Neural progenitor cell (in vitro differentiated cells): ENCODE data around the gene CFAP299. TPM values are rescaled to one million over a fixed set of nuclear protein-coding genes. Genes with fewer than 3 reads are reported as not detected.

Source experiments
- DNase-seq: peaks from one replicate; pipeline ENCODE4 v3.0.0-alpha.2; 2016; ENCODE audit warnings: low spot score
- H2AFZ ChIP-seq: fragments of 200-600 bp; sonication (generic); replicated peaks from 2 replicates; pipeline ENCODE4 v1.6.1; 2016; ENCODE audit warnings: antibody characterized with exemption
- H3F3A ChIP-seq: fragments of 200-600 bp; sonication (generic); 2 replicates; pipeline ENCODE4 v1.6.1; 2016; ENCODE audit warnings: antibody characterized with exemption, low read depth
- H3K27ac ChIP-seq: fragments of 200-600 bp; sonication (generic); 2 replicates; pipeline ENCODE4 v1.5.1; 2016; ENCODE audit warnings: mild to moderate bottlenecking
- H3K27me3 ChIP-seq: fragments of 200-600 bp; sonication (generic); 2 replicates; pipeline ENCODE4 v1.6.1; 2016; ENCODE audit warnings: mild to moderate bottlenecking, moderate library complexity
- H3K36me3 ChIP-seq: fragments of 200-600 bp; sonication (generic); 2 replicates; pipeline ENCODE4 v1.5.1; 2016
- H3K4me1 ChIP-seq: fragments of 200-600 bp; sonication (generic); 2 replicates; pipeline ENCODE4 v1.6.1; 2016; ENCODE audit warnings: mixed run types
- H3K4me2 ChIP-seq: fragments of 200-600 bp; sonication (generic); 2 replicates; pipeline ENCODE4 v1.6.1; 2016
- H3K4me3 ChIP-seq: fragments of 200-600 bp; sonication (generic); 2 replicates; pipeline ENCODE4 v1.5.1; 2016
- H3K79me2 ChIP-seq: fragments of 200-600 bp; sonication (generic); 2 replicates; pipeline ENCODE4 v1.6.1; 2016; ENCODE audit warnings: low read depth
- H3K9ac ChIP-seq: fragments of 200-600 bp; sonication (generic); 2 replicates; pipeline ENCODE4 v1.6.1; 2016
- H3K9me3 ChIP-seq: fragments of 200-600 bp; sonication (generic); 2 replicates; pipeline ENCODE4 v1.5.1; 2016; ENCODE audit warnings: low read depth
- H4K20me1 ChIP-seq: fragments of 200-600 bp; sonication (generic); 2 replicates; pipeline ENCODE4 v1.6.1; 2016; ENCODE audit warnings: low read depth
- H3K27ac Mint-ChIP-seq: 3 replicates; pipeline ENCODE4 v1.8.0; 2021; ENCODE audit warnings: mixed read lengths
- H3K27me3 Mint-ChIP-seq: 2 replicates; pipeline ENCODE4 v1.8.0; 2022; ENCODE audit warnings: low read depth, mild to moderate bottlenecking, inconsistent platforms, moderate library complexity, mixed read lengths; ENCODE audit not compliant: insufficient read depth
- H3K36me3 Mint-ChIP-seq: 3 replicates; pipeline ENCODE4 v1.8.0; 2021; ENCODE audit warnings: mixed read lengths
- H3K4me1 Mint-ChIP-seq: 3 replicates; pipeline ENCODE4 v1.8.0; 2021; ENCODE audit warnings: mixed read lengths
- H3K4me3 Mint-ChIP-seq: 3 replicates; pipeline ENCODE4 v1.8.0; 2021; ENCODE audit warnings: mild to moderate bottlenecking, moderate library complexity, mixed read lengths
- H3K9me3 Mint-ChIP-seq: 3 replicates; pipeline ENCODE4 v1.8.0; 2020; ENCODE audit warnings: mixed read lengths
- EZH2 ChIP-seq: fragments of 200-600 bp; sonication (generic); IDR thresholded peaks from 2 replicates; pipeline ENCODE4 v1.6.1; 2017; ENCODE audit warnings: antibody characterized with exemption, mild to moderate bottlenecking, moderate library complexity
- EZH2phosphoT487 ChIP-seq: fragments of 200-600 bp; sonication (generic); IDR thresholded peaks from 2 replicates; pipeline ENCODE4 v1.6.1; 2017; ENCODE audit warnings: antibody characterized with exemption
- total RNA-seq: library from RNA; depleted of rRNA; stranded (reverse); fragments of >200 nt; gene quantifications from 2 replicates; pipeline ENCODE4 v1.2.3, GENCODE V29; 2015; ENCODE audit warnings: low replicate concordance
- TF ChIP-seq, protein P1 (sequence below): fragments of 200-600 bp; sonication (generic); IDR thresholded peaks from 2 replicates; pipeline ENCODE4 v1.5.1; 2017; ENCODE audit warnings: antibody characterized with exemption, mild to moderate bottlenecking

The CFAP299 gene
- total RNA-seq, 1 donor from 2014 or later: not detected

DNA sequence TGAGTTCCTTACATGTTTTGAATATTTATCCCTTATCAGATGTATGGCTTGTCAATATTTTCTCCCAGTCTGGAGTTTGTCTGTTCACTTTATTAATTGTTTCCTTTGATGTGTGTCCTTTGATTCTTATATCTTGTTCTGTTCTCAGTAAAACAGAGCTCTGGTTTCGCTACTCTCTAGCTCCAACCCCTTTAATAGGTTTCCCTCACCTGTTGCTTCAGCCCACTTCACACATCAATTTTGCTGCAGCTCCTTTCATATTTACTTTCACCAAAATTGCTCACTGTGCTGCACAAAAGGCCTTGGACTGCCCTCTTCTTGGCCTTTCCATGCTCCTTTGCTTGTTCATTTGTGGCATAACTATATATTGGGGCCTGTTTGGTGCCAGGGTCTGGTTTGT, 85.1 kb downstream of the CFAP299 start:
- Mint-ChIP-seq H3K27ac (no peak overlapping the region), H3K4me3 (no peak overlapping the region), H3K9me3 (no peaks in the 10 kb centered on the region), H3K27me3 (peaks cover 3% of the 10 kb centered on the region), H3K4me1 (no peaks in the 10 kb centered on the region), H3K36me3 (no peaks in the 10 kb centered on the region)
- Histone ChIP-seq H3K9me3 (no peaks in the 10 kb centered on the region), H3K4me1 (no peaks in the 10 kb centered on the region), H4K20me1 (no peaks in the 10 kb centered on the region), H3K27ac (no peak overlapping the region), H3K79me2 (no peaks in the 10 kb centered on the region), H3K27me3 (no peaks in the 10 kb centered on the region), H3K4me2 (no peak overlapping the region), H3F3A (no peaks in the 10 kb centered on the region), H2AFZ (no peak overlapping the region), H3K9ac (no peak overlapping the region), H3K4me3 (no peak overlapping the region), H3K36me3 (no peaks in the 10 kb centered on the region)
- DNase-seq: no peak
- TF ChIP-seq, protein P1, sequence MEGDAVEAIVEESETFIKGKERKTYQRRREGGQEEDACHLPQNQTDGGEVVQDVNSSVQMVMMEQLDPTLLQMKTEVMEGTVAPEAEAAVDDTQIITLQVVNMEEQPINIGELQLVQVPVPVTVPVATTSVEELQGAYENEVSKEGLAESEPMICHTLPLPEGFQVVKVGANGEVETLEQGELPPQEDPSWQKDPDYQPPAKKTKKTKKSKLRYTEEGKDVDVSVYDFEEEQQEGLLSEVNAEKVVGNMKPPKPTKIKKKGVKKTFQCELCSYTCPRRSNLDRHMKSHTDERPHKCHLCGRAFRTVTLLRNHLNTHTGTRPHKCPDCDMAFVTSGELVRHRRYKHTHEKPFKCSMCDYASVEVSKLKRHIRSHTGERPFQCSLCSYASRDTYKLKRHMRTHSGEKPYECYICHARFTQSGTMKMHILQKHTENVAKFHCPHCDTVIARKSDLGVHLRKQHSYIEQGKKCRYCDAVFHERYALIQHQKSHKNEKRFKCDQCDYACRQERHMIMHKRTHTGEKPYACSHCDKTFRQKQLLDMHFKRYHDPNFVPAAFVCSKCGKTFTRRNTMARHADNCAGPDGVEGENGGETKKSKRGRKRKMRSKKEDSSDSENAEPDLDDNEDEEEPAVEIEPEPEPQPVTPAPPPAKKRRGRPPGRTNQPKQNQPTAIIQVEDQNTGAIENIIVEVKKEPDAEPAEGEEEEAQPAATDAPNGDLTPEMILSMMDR: no peak
- TF ChIP-seq EZH2phosphoT487 (no peak), EZH2 (no peak)

DNA sequence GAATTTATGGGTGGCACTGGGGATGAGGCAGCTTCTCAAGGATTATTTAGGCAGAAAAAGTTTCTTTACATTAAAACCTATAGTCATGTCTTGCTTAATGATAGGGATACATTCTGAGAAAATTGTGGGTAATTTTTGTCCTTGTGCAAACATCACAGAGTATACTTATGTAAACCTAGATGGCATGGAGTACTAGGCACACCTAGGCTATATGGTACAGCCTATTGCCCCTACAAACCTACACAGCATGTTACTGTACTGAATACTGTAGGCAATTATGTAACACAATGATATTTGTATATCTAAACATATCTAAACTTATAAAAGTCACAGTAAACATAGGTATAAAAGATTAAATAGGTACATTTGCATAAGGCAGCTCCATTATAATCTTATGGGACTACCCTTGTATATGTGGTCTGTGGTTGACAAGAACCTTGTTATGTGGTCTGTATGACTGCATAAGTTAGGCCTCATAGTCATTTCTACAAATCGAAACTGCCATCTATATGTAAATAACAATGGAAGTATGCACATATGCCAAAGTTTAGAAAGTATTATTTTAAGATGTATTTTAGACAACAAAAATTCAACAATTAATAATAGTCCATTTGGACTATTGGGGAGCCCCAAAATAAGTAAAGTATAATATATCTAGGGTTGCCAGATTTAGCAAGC, 87.3 kb downstream of the CFAP299 start:
- H3K9me3 ChIP-seq: no peaks in the 10 kb centered on the region
- H3K27me3 ChIP-seq: no peaks in the 10 kb centered on the region
- H3K79me2 ChIP-seq: no peaks in the 10 kb centered on the region
- H3K27ac ChIP-seq: no peak overlapping the region
- no peak overlapping the region for H2AFZ ChIP-seq
- H3K4me1 ChIP-seq: no peaks in the 10 kb centered on the region
- H4K20me1 ChIP-seq: no peaks in the 10 kb centered on the region
- peaks cover 3% of the 10 kb centered on the region for H3K27me3 Mint-ChIP-seq
- no peak for DNase-seq
- no peak overlapping the region for H3K27ac Mint-ChIP-seq
- no peaks in the 10 kb centered on the region for H3K4me1 Mint-ChIP-seq
- H3K36me3 ChIP-seq: no peaks in the 10 kb centered on the region
- no peaks in the 10 kb centered on the region for H3K9me3 Mint-ChIP-seq
- TF ChIP-seq EZH2 (no peak), EZH2phosphoT487 (no peak)
- TF ChIP-seq, protein P1: no peak
- H3K4me3 ChIP-seq: no peak overlapping the region
- H3F3A ChIP-seq: no peaks in the 10 kb centered on the region
- no peak overlapping the region for H3K9ac ChIP-seq
- no peak overlapping the region for H3K4me2 ChIP-seq
- H3K4me3 Mint-ChIP-seq: no peak overlapping the region
- no peaks in the 10 kb centered on the region for H3K36me3 Mint-ChIP-seq

DNA sequence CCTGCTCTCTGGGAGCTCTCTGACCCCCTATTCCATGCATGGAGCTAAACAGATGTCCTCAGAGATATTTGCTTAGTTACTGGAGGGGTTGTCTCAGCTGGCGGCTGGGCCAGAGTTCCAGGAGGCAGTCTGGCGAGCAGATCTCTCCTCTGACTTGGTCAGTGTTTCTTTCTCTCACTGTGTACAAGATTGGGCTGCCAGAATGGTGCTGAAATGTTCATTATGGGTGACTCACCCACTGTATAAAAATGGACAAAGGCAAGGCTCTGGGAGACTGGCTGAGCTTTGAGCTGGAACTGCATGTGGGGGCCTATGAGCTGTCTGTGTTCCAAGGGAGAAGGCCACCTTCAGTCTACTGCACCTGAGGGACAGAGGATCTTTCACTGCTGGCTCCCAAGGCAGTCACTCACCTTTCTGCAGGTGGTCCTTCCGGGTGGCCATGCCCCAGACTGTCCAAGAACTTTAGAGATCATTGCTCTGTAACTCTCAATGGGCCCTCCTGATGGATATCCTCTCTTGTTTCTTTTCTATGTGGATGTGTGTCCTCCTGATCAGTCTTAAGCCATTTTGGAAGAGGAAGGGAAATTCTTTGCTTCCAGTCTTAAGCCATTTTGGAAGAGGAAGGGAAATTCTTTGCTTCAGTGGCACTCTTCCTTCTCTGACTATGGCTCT, 88.2 kb downstream of the CFAP299 start:
- no peak for DNase-seq
- Mint-ChIP-seq H3K27me3 (peaks cover 3% of the 10 kb centered on the region), H3K36me3 (no peaks in the 10 kb centered on the region), H3K27ac (no peak overlapping the region), H3K9me3 (no peaks in the 10 kb centered on the region), H3K4me1 (no peaks in the 10 kb centered on the region), H3K4me3 (no peak overlapping the region)
- Histone ChIP-seq H3F3A (no peaks in the 10 kb centered on the region), H2AFZ (no peak overlapping the region), H3K9me3 (no peaks in the 10 kb centered on the region), H3K27me3 (no peaks in the 10 kb centered on the region), H3K79me2 (no peaks in the 10 kb centered on the region), H4K20me1 (no peaks in the 10 kb centered on the region), H3K4me3 (no peak overlapping the region), H3K9ac (no peak overlapping the region), H3K27ac (no peak overlapping the region), H3K4me1 (no peaks in the 10 kb centered on the region), H3K4me2 (no peak overlapping the region), H3K36me3 (no peaks in the 10 kb centered on the region)
- TF ChIP-seq, protein P1: no peak
- no peak for TF ChIP-seq EZH2phosphoT487
- TF ChIP-seq EZH2: no peak
